GM18868 (cell line): ENCODE results near the gene CACNA1S.

ENCODE experiments used
- ATAC-seq: cut with Tn5 transposase; IDR thresholded peaks from one replicate; pipeline ENCODE4 v1.9.1; 2021; ENCODE audit warnings: mild to moderate bottlenecking, moderate library complexity; ENCODE audit not compliant: unreplicated experiment

The CACNA1S gene

GRCh38 chr1:201119206-201120197, 7.3 kb upstream of the CACNA1S start:
- ATAC-seq = no peak

GRCh38 chr1:201116091-201116490, 3.9 kb upstream of the CACNA1S start:
- ATAC-seq = no peak

GRCh38 chr1:201115390-201115937, 3.2 kb upstream of the CACNA1S start:
- no peak for ATAC-seq

DNA sequence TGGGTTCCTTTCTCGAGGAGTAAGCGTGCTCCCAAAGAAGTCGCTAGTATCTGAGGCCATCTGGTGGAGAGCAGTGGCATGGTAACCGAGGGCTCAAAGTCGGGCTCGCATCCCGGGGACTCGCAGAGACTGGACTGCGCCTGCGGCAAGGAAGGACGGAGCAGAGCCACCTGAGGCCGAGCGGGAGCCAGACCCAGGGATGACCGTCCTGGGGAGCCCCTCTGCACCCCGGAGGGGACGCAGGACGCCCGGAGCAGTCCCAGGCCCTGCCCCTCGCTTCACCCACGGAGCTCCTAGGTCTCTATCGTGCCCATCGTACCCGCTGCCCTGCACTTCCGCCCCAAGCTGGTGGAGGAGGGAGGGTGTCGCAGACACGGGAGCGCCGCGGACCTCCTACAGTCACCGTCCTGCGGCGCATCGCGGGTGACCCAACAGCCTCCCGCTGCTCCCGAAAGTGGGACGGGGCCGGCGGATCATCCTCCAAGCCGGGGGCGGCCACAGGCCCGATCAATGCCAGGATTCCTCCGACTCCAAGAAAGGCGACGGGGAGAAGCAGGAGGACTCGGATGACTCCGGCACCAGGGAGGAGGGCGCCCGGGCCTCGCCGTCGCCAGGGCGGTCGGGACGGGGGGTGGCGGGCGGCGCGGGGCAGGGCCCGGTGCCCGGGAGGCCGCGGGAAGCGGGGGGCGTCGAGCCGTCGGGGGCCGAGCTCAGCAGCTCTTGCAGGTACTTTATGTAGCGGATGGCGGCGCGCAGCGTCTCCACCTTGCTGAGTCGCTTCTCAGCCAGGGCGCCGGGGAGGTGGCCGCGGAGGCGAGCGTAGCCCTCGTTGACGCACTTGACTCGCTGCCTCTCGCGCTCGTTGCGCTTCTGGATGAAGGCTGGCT, 2.3 kb upstream of the CACNA1S start:
- peak; percentile 90 for ATAC-seq

- no peak for ATAC-seq
Measured at GRCh38 chr1:201113451-201114244, 1.4 kb upstream of the CACNA1S start.

DNA sequence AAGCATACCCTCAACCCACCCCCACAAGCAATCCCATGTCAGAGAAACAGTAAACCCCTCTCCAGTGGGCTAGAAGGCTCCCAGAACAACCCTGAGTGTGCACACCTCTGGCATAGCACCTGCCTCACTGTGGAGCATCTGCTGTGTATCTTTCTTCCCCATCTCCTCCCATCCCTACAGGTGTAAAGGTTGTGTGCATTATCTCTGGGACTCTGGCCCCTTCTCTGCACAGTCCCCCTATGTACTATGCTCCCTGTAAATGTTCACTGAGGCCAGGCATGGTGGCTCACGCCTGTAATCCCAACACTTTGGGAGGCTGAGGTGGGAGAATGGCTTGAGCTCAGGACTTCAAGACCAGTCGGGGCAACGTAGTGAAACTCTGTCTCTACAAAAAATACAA, 700 bp upstream of the CACNA1S start:
- no peak for ATAC-seq

DNA sequence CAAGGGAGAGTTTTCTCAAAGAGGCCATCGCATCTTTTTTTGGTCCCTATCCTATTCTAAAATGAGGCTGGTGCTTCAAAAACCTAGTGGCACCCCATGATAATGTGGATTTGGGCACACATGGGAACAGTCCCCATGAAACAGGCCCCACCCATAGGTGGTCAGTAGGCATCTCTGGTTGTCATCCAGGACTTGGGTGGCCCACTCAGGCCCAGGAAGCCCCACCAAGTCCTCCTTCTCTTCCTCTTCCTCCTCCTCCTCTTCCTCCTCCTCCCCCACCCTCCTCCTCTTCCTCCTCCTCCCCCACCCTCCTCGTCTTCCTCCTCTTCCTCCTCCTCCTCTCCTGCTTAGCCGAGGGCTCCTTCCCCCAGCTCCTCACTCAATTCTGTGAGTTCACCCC, 554 bp downstream of the CACNA1S start:
- no peak for ATAC-seq

DNA sequence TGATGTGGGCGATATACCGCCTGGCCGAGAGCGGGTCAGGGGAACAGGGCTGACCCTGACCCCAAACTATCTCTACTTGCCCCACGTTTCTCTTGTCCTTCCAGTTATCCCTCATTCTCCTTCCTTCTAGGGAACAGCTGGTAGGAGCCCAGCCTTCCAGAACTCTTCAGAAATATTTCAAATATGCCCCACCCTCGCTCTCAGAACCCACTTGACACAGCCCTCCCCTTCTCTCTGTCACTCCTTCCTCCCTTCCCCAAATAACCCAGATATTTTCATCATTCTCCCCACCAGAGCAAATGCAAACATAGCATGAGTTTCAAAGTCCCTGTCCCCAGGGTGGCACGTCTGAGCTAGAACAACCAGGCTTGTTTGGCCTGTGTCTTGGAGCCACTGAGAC, 1.1 kb downstream of the CACNA1S start:
- no peak for ATAC-seq

- no peak for ATAC-seq
Measured at GRCh38 chr1:201110616-201111015, 1.6 kb downstream of the CACNA1S start.

DNA sequence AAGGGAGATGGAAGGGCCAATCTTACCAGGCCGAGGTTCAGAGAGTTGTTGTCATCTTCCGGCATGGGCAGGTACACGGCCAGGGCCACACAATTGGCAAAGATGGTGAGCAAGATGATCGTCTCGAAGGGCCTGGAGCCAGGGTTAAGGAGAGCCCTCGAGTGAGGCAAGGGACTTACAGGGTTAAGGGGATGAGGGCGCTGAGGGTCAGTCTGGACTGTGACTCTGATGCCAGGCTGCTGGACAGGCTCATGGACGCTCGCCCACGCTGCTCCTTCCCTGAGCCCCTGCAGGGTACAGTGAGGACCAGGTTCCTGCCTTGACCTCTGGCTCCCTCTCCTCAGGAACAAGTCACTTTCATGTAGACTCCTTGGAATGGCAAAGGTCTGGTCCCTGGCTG, 2.1 kb downstream of the CACNA1S start:
- ATAC-seq = no peak

DNA sequence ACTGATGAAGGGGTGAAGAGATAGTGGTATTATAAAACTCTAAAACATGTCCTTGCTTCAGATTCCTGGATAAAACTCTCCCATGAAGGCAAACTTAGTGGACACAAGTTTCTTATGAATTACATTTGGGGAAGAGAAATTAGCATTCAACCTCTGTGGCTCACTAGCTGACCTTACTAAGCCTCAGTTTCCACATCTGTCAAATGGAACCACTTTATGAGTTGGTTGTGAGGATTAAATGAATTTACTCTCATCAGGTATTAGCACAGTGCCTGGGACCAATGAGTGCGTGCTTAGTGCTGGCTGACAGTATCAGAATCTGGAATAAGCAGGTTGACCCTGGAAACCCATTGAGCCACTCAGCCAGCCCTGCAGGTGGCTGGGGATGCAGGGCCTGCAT, 2.6 kb downstream of the CACNA1S start:
- ATAC-seq = no peak

GRCh38 chr1:201108614-201109013, 3.6 kb downstream of the CACNA1S start:
- ATAC-seq = peak; percentile 77

GRCh38 chr1:201105688-201106087, 6.5 kb downstream of the CACNA1S start:
- no peak for ATAC-seq

DNA sequence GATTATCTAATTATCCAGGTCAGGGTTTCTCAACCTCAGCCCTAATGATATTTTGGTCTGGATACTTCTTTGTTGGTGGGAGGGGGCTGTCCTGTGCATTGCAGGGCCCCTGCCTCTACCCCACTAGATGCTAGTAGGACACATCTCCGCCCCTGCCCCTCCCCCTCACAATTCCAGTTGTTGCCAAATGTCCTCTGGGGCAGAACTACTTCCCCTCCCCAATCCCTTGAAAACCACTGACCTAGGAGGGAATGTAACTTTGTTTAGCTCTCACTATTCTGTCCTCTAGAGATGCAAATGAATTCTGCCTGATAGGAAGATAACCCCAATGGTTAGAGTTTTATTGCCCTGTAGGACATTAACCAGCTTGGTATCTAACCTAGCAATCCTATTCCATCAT, 8.1 kb downstream of the CACNA1S start:
- no peak for ATAC-seq

DNA sequence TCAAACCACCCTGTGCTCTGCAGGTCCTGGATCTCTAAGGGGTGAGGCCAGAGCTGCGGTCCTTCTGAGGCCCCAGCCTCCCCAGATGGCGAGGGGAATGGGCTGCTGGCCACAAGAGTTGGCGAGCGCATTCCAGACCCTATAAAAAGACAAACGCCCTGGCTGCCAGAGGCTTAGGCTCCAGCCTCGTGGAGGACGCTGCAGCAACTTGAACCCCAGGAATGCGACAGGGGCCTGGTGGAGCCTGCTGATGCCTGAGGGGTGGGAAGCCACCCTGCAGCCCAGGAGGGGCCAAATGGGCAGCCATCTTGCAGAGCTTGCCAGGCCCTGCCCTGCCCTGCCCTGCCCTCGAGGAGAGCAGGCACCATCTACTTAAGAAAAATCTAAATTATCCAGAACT, 8.6 kb downstream of the CACNA1S start:
- ATAC-seq = no peak

GRCh38 chr1:201100169-201100930, 11.9 kb downstream of the CACNA1S start:
- ATAC-seq = no peak

- ATAC-seq = no peak
Measured at GRCh38 chr1:201098992-201099677, 13.1 kb downstream of the CACNA1S start.

GRCh38 chr1:201096977-201097856, 15.0 kb downstream of the CACNA1S start:
- ATAC-seq = no peak
